Omental fat pad (tissue), 4 donors: ENCODE measurements around the gene CFAP20DC. TPM values are rescaled to one million over a fixed set of nuclear protein-coding genes. Genes with fewer than 3 reads are reported as not detected.
A peak's percentile ranks its signal among the peaks of the same experiment; 100 is the strongest.

Experiments used
- ATAC-seq: fragments of 150-250 bp; one replicate; pipeline ENCODE4 v1.9.1; 2016; ENCODE audit warnings: mild to moderate bottlenecking, moderate library complexity; ENCODE audit not compliant: low FRiP score
- DNase-seq: peaks from one replicate; pipeline ENCODE4 v3.0.0-alpha.2; 2019; ENCODE audit warnings: low spot score
- total RNA-seq, 4 donors: library from RNA; depleted of rRNA; stranded (reverse); fragments of >200 nt; gene quantifications; one replicate each; pipeline ENCODE4 v1.1.0, GENCODE V29; 2016
- TF ChIP-seq, protein P1 (sequence below), 3 donors: fragments of 450-650 bp; IDR thresholded peaks; one replicate each; pipeline ENCODE4 v1.5.1; 2016 to 2017; ENCODE audit warnings: antibody characterized with exemption in 3 of 3, mild to moderate bottlenecking in 3 of 3, moderate library complexity in 2 of 3

CFAP20DC gene
- total RNA-seq, 4 donors from 2014 or later, result 0.25 to 0.36 (median 0.28) TPM; not detected in 1

DNA sequence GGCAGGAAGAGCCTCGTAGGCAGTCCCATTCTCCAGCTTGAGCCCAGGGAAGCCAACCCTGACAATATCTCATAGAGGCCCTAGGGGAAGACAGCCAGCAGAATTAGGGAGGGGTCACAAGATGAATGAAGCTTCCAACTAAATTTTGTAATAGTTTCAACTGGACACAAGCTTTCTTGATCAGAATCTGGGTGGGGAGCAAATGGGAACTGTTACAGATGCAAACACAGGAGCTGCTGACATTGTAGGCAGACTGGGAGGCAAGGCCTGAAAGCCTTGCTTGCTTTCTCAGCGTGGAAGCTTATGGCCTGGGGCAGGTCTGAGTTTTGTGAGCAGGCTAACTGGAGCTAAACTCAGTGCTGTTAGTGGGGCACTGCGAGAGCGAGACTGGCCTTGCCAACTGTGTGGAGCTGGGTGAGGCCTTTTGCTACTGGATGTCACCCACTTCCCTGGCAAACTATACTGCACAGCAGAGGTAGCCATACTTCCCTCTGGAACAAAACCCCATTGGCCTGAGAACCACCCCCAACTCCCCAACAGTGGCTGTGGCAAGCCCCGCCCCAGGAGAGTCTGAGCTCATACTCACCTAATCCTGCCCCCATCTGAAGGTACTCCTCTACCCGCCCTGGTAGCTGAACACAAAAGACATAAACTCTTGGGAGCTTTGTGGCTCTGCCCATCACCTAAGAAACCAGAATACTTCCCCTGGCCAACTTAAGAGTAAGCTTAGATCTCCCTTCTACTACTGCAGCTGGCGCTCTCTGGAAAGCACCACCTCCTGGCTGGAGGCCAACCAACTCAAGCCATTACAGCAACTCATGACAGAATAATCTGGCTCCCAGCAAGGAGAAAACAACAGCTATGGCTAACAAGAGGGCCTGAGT, 42.9 kb downstream of the CFAP20DC start:
- ATAC-seq (no peak), DNase-seq (no peak)
- TF ChIP-seq, protein P1, sequence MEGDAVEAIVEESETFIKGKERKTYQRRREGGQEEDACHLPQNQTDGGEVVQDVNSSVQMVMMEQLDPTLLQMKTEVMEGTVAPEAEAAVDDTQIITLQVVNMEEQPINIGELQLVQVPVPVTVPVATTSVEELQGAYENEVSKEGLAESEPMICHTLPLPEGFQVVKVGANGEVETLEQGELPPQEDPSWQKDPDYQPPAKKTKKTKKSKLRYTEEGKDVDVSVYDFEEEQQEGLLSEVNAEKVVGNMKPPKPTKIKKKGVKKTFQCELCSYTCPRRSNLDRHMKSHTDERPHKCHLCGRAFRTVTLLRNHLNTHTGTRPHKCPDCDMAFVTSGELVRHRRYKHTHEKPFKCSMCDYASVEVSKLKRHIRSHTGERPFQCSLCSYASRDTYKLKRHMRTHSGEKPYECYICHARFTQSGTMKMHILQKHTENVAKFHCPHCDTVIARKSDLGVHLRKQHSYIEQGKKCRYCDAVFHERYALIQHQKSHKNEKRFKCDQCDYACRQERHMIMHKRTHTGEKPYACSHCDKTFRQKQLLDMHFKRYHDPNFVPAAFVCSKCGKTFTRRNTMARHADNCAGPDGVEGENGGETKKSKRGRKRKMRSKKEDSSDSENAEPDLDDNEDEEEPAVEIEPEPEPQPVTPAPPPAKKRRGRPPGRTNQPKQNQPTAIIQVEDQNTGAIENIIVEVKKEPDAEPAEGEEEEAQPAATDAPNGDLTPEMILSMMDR (IDR thresholded peaks at IDR 0.05), result no peak

DNA sequence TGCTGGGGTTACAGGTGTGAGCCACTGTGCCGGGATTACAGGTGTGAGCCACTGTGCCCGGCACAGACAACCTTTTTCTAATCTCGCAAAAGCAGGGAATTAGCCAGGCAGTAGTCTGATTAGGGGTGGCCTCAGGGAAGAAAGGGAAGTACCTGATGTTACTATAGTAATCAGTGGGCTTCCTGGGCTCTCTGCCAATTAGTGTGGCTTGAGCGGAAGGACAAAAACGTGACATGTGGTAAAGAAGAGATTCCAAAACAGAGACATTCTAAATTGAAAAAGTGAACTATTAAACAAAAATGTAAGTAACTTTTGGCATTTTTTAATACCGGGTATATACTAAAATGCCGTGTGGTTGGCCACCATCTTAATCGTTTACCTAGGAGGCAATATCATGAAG, 48.1 kb downstream of the CFAP20DC start:
- no peak for DNase-seq
- ATAC-seq, result no peak
- TF ChIP-seq, protein P1 (IDR thresholded peaks at IDR 0.05), result no peak

DNA sequence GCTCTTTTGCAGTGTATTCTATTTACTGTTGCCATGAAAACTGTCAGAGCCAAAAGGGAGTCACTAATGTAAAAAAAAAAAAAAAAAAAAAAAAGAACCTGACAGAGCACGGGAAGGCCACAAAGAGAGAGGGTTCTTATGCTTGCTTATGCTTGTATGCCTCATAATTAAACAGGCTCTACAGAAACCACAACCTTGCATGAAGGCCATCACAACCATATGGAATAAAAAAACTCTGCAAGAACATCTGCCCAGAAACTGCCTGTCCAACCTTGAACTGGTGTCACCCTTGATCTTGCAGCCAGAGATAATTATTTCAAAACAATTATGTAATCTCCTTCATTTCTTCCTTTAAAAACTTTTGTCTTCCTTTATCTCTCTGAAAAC, 50.1 kb downstream of the CFAP20DC start:
- ATAC-seq, result no peak
- no peak for DNase-seq
- TF ChIP-seq, protein P1 (IDR thresholded peaks at IDR 0.05), result no peak

DNA sequence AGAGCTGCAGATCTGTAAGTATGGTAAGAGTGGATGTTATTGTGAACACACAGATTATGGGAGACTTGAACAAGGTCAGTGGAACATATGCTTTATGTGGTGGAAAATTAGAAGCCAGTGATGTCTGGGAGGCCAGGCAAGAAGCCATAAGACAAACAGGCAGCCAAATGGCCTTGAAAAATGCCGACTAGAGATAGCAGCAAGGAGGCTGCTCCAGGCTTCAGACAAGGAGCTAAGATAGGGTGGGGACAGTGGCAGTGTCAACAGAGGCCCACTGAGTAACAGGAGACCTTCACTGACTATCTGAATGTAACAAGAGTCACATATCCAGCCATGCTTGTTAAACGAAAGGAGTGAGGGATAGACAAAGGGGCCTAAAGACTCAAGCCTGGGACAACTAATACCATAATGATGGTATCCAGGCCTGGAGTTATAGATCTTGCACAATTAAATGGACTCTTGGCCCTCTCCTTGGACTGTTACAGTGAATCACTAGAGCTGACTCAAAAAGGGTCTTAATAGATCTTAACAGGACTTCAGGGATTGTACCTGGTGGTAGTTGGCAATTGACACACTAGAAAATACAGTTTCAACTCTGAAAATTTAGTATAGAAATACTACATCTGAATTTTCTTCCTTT, 50.6 kb downstream of the CFAP20DC start:
- TF ChIP-seq, protein P1 (IDR thresholded peaks at IDR 0.05), result no peak
- no peak for DNase-seq
- ATAC-seq, result no peak

DNA sequence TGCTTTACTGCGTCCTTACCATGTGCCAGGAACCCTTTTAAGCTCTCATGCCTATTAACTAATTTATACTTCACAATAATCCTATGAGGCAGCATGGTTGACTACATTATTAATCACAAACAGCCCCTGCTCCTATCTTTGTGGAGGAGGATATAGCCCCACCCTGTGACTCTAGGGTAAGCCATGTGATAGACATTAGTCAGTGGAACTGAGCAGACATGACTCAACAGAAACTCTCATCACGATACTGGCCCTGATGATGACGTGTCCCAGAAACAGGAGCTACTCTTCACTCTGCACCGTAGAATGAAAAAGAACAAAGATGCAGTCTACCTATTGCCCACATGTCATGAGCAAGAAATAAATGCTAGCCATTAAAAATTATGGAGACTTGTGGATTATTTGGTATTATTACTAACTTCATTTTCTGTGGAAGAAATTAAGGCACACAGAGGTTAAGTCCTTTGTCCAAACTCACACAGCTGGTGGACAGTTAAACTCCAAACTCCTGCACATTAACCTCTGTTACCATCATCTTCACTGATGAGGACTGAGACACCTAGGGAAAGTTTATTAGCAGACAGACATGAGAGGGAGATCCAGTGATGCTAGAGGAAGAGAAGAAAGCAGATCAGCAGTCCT, 51.2 kb downstream of the CFAP20DC start:
- DNase-seq (no peak), ATAC-seq (peak; percentile 72)
- TF ChIP-seq, protein P1 (IDR thresholded peaks at IDR 0.05), result no peak

DNA sequence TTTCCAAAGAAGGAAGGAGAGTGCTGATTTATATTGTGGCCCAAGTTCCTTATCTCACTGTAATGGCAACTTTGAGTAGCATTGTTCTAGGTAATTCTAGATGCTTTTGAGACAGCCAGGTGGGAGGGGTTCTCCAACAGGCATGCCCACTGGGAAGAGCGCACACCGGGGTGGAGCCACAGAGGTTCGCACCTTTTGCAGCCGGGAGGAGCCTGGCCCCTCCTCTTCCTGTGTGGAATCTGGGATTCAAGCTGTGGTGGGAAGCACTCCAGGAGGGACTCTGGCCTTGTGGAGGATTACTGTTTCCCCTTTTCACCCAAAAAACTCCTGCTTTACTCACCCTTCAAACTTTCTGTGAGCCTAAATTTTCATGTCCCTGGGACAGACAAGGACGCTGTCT, 53.1 kb downstream of the CFAP20DC start:
- ATAC-seq, result no peak
- TF ChIP-seq, protein P1 (IDR thresholded peaks at IDR 0.05), result no peak
- DNase-seq, result no peak
